ENCODE measurements around the gene ID3. TPM values are rescaled to one million over a fixed set of nuclear protein-coding genes. Genes with fewer than 3 reads are reported as not detected.

The ID3 gene
- total and polyA plus RNA-seq, 12 donors = 44.7 to 217 (median 83.4) TPM

DNA sequence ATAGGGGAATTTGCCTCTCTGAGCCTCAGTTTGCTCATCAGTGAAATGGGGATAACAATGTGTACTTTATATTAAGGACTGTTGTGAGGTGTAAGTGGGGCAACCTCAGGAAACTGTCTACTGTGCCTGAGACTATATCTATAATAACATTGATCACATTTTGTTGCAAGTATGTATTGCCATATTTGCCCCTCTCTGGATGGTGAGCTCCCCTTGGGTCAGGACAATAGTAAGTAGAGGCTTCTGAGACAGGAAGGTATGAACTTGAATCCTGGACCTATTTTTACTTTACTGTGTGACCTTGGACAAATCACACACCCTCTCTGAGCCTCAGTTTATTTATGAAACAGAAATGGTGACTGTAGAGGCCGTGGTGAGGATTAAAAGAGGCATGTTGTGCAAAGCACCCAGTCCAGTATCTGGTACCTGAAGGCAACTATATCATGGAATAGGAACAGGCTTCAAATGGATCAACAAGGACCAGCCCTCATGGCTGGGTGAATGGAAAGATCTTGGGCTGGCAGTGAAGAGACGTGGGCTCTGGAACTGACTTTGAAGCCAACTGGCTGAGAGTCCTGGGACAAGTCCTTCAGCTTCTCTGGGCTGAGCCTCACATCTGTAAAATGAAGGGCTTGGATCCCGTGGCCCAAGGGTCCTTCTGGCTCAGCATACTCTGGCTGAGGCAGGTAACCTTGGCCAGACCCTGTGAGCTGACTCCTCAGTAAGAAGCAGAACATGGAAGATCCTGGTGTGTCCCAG lies 35.0 kb upstream of the ID3 start:
- Histone ChIP-seq H3K27ac (no peak overlapping the region), H3K9me3 (no peaks in the 10 kb centered on the region), H3K27me3 (no peaks in the 10 kb centered on the region), H3K4me1 (peaks cover 0 to 63% (median 25%) of the 10 kb centered on the region in 9 donors), H3K36me3 (no peaks in the 10 kb centered on the region), H3K4me3 (no peak overlapping the region)
- 84 to 87% methylated on average over 3 of the region's 3 CpGs for WGBS, 2 donors
- intact Hi-C loops (cut with DNase I) = loop anchor here in 2 of 10 donors (5.0 kb wide), 1 partner anchor 38 kb away; no protein-coding TSS in a partner anchor
- TF ChIP-seq CTCF (IDR thresholded peaks at IDR 0.05) = no peak
- no peak for ATAC-seq
- no peak for DNase-seq

DNA sequence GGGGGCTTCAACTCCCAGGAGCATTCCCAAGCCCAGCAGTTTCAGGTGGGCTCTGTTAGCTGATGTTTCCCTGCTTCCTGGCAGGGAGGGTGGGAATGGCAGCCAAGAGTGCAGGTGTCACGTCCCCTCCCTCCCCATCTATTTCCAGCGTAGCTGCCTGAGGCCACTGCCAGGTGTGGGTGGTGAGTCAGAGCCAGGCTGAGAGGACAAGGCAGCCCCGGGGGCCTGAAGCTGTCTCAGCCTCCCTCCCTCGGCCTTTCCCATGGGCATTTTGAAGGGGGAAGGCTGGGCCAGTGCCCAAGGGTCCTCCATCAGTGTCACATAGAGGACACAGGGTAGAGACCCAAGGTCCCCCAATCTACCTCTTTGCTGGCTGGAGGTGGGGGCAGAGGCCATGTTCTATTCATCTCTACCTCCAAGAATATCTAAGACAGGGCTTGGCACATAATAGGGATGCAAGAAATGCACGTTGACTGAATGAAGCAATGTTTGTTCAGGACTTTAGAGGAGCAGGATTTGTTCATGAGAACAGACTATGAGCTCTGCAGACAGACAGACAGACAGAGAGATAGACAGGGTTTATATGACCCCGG lies 34.4 kb upstream of the ID3 start:
- Histone ChIP-seq H3K27ac (no peak overlapping the region), H3K4me1 (peaks cover 0 to 63% (median 24%) of the 10 kb centered on the region in 9 donors), H3K4me3 (no peak overlapping the region), H3K9me3 (no peaks in the 10 kb centered on the region), H3K36me3 (no peaks in the 10 kb centered on the region), H3K27me3 (no peaks in the 10 kb centered on the region)
- no peak for TF ChIP-seq CTCF (IDR thresholded peaks at IDR 0.05)
- ATAC-seq (no peak), DNase-seq (no peak)
- 56 to 58% methylated on average over 6 of the region's 6 CpGs for WGBS, 2 donors
- intact Hi-C loops (cut with DNase I) = loop anchor here in 2 of 10 donors (5.0 kb wide), 1 partner anchor 39 kb away; no protein-coding TSS in a partner anchor

GRCh38 chr1:23593042-23593521 lies 33.8 kb upstream of the ID3 start:
- no peaks in the 10 kb centered on the region for H3K36me3 ChIP-seq
- WGBS, 2 donors = 88 to 89% methylated on average over 5 of the region's 5 CpGs
- no peak for DNase-seq
- H3K27me3 ChIP-seq = no peaks in the 10 kb centered on the region
- no peak for ATAC-seq
- H3K9me3 ChIP-seq = no peaks in the 10 kb centered on the region
- TF ChIP-seq CTCF (IDR thresholded peaks at IDR 0.05) = no peak
- intact Hi-C loops (cut with DNase I) = loop anchor here in 2 of 10 donors (5.0 kb wide), 1 partner anchor 39 kb away; no protein-coding TSS in a partner anchor
- H3K4me3 ChIP-seq = no peak overlapping the region
- H3K4me1 ChIP-seq = peaks cover 0 to 59% (median 20%) of the 10 kb centered on the region in 9 donors
- H3K27ac ChIP-seq = peak overlapping the region in 1 of 10 donors; percentile 64

DNA sequence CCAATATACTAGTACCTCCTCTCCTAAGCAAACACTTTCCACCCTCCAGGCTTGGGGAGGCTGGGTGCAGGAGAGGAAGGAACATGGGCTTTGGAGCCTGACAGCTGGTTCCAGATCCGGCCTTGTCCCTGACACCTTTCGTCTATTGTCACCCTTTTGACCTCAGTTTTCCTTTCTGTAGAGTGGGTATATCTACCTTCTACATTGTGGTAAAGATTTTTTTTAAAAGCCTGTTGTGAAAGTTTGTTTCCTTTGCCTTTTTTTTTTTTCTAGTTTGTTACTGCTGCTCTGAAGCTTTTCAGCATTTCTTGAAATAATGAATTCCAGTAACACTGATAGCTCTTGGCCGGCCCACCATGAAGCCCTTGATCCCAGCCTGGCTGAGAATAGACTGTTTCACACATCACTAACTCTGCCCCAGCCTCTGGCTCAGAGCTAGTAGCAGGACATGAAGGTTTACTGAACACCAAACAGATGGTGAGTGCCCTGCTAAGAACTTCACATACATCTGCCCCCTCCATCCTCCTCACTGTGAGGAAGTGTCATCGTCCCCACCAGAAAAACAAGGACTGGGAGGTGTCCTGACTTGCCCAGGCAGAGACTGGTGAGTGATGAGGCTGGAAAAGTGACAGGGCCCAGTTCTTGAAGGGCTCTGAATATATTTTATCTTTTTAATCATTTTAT lies 33.0 kb upstream of the ID3 start:
- WGBS, 2 donors = 82 to 83% methylated on average over 4 of the region's 4 CpGs
- H3K4me1 ChIP-seq = peaks cover 0 to 51% (median 15%) of the 10 kb centered on the region in 9 donors
- H3K4me3 ChIP-seq = no peak overlapping the region
- intact Hi-C loops (cut with DNase I) = loop anchor here in 2 of 10 donors (5.0 kb wide), 1 partner anchor 40 kb away; no protein-coding TSS in a partner anchor
- H3K27ac ChIP-seq = peak overlapping the region in 5 of 10 donors; percentile 9 to 68 (median 54)
- no peaks in the 10 kb centered on the region for H3K27me3 ChIP-seq
- no peak for ATAC-seq
- no peaks in the 10 kb centered on the region for H3K36me3 ChIP-seq
- H3K9me3 ChIP-seq = no peaks in the 10 kb centered on the region
- TF ChIP-seq CTCF (IDR thresholded peaks at IDR 0.05) = no peak
- DNase-seq = no peak
